GM12865 (cell line): ENCODE measurements around the gene PTGDS.

Source experiments
- DNase-seq: peaks from one replicate; pipeline ENCODE4 v3.0.0; 2010; ENCODE audit warnings: low read depth
- H3K4me3 ChIP-seq: 2 replicates; pipeline ENCODE4 v1.5.1; 2011; ENCODE audit warnings: mild to moderate bottlenecking, low read depth, low read length, control low read depth
- CTCF ChIP-seq: IDR thresholded peaks from 2 replicates; pipeline ENCODE4 v1.5.1; 2011; ENCODE audit warnings: low read length, control low read depth, low read depth, inconsistent platforms; ENCODE audit not compliant: insufficient read depth; ENCODE audit errors: missing control alignments

The PTGDS gene

DNA sequence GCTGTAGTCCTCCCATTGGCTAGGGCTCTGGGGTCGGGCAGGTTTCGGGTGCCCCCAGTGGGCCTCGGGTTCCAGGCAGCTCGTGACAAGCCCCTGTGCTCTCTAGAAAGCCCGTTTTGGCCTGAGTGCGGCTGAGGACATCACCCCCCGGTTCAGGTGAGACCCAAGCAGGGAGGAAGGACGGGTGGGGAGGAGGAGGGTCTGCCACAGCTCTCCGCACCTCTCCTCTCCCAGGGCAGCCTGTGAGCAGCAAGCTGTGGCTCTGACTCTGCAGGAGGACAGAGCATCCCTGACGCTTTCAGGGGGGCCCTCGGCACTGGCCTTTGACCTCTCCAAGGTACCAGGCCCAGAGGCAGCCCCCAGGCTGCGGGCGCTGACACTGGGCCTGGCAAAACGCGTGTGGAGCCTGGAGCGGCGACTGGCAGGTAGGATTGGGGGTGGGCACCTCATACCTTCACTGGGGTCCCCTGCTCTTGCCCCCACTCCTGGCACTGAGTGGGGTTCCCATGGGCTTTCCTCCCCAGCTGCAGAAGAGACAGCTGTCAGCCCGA lies 15.6 kb downstream of the PTGDS start:
- H3K4me3 ChIP-seq: peak overlapping the region; percentile 55
- DNase-seq: no peak
- TF ChIP-seq CTCF: no peak

GRCh38 chr9:136994180-136994887 lies 17.0 kb downstream of the PTGDS start:
- DNase-seq: no peak
- no peak overlapping the region for H3K4me3 ChIP-seq
- TF ChIP-seq CTCF: no peak

GRCh38 chr9:136994888-136995230 lies 17.6 kb downstream of the PTGDS start:
- H3K4me3 ChIP-seq: no peak overlapping the region
- TF ChIP-seq CTCF: no peak
- no peak for DNase-seq

DNA sequence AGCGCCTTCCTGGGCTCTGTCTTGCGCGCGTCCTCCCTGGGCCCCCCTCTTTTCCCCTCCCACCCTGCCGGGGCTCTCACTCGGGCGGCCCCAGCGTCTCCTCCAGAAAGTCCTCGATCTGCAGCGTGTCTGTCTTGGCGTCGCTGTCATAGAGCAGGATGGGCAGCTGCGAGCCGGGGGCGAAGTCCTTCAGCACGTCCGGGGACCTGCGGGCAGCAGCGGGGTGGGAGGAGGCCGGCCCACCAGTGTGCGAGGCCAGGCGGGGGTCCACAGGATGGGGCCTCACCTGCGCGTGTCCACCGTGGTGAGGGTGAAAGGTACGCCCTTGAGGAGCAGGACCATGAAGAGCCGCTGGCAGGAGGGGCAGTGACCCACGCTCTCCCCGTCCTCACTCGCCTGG lies 18.1 kb downstream of the PTGDS start:
- DNase-seq: no peak
- H3K4me3 ChIP-seq: no peak overlapping the region
- TF ChIP-seq CTCF: no peak

DNA sequence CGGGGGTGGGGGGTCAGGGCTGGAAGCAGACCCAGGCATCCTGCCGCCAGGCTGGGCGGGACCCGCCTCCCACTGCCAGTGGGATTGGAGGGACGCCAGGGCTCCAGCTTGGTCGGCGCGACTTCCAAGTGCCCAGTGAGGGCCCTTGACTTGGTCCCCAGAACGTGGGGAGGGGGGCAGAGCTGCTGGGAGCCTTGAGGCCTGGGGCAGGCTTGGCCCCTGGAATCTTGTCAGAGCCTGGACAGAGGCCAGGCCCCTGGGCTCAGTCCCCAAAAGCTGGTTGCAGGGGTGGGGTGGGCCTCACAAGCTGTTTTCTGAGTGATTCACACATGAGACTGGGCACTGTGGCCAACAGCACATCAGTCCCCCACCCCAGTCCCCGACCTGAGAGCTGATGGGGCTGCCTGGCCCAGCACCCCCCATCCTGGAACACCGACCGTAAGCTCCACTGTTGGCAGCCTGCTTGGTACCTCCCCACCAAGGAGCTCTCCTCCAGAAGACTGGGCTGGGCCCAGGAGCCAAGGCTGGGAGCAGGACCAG lies 18.5 kb downstream of the PTGDS start:
- no peak overlapping the region for H3K4me3 ChIP-seq

GRCh38 chr9:136996361-136997292 lies 19.3 kb downstream of the PTGDS start, which contains the start of gene CLIC3:
CLIC3 (minus strand) TSS chr9:136996568; CDS start chr9:136996543, 25 bp downstream.
- no peak within 1 kb of the TSS for H3K4me3 ChIP-seq
- TF ChIP-seq CTCF: no peak
- DNase-seq: no peak

More for the DNA sequence above, 18.5 kb downstream of the PTGDS start:
- no peak for DNase-seq
- no peak for TF ChIP-seq CTCF
